ENCODE results near the gene MAGEA8.

The MAGEA8 gene

DNA sequence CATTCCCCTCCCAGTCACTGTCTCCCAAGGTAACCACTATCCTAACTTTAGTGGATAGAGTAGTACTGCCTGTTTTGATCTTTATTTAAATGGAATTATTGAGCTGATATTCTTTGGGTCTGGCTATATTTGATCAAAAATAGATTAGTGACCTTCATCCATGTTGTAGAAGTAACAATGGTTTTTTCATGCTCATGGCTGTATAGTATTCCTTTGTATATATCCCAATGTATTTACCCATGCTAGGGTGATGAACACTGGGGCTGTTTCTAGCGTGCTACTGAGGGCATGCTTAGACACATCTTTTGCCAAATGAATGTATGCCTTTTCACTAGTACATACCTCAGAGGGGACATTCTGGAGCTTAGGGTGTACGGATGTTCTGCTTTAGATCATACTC lies 10.1 kb upstream of the MAGEA8 start:
- Histone ChIP-seq H4K8ac (ENCODE audit: low read depth, low read length) (no peak overlapping the region), H2BK120ac (ENCODE audit: low read depth, low read length) (no peak overlapping the region), H3K9me3 (replicated peaks in 1 of 2; ENCODE audit: control insufficient read depth in 2 of 2, insufficient read depth in 1 of 2, low read depth in 1 of 2, low read length in 2 of 2) (no peaks in the 10 kb centered on the region), H3K36me3 (replicated peaks in 1 of 2; ENCODE audit: control insufficient read depth in 2 of 2, insufficient read depth in 2 of 2, low read length in 2 of 2) (no peaks in the 10 kb centered on the region), H2BK15ac (ENCODE audit: low read length) (no peak overlapping the region), H3K18ac (ENCODE audit: low read length) (no peak overlapping the region), H4K91ac (ENCODE audit: low read depth, low read length, poor library complexity) (no peak overlapping the region), H2AFZ (ENCODE audit: low read length) (no peak overlapping the region), H3K27ac (replicated peaks; ENCODE audit: low read length) (no peak overlapping the region), H2BK5ac (ENCODE audit: low read length) (no peak overlapping the region), H3K4ac (ENCODE audit: low read length) (no peak overlapping the region), H3K9ac (ENCODE audit: low read depth, low read length, poor library complexity) (no peak overlapping the region), H3K4me3 (ENCODE audit: low read length in 2 of 2) (no peak overlapping the region), H3K14ac (ENCODE audit: low read length) (no peak overlapping the region), H3K23ac (ENCODE audit: low read depth, low read length, poor library complexity) (no peak overlapping the region), H3K4me2 (ENCODE audit: insufficient read depth, low read length, poor library complexity, severe bottlenecking) (no peak overlapping the region), H3K79me1 (ENCODE audit: low read depth, low read length) (no peaks in the 10 kb centered on the region), H3K4me1 (ENCODE audit: control insufficient read depth in 2 of 2, insufficient read depth in 1 of 2, low read depth in 1 of 2, low read length in 2 of 2) (no peaks in the 10 kb centered on the region), H2BK12ac (ENCODE audit: low read length) (no peak overlapping the region), H2AK5ac (ENCODE audit: low read depth, low read length) (no peak overlapping the region), H3K27me3 (ENCODE audit: control insufficient read depth in 3 of 3, insufficient read depth in 3 of 3, low read depth in 1 of 3, low read length in 3 of 3) (no peaks in the 10 kb centered on the region)
- DNase-seq (ENCODE audit: low spot score), result no peak
- WGBS, 2 donors (ENCODE audit: extremely low coverage in 2 of 2, insufficient read length in 2 of 2, insufficient replicate concordance in 1 of 2), result no CpG with 5 or more reads among the region's 2 CpGs

- H3K23ac ChIP-seq (ENCODE audit: low read depth, low read length, poor library complexity), result no peak overlapping the region
- no peaks in the 10 kb centered on the region for H3K36me3 ChIP-seq (replicated peaks in 1 of 2; ENCODE audit: control insufficient read depth in 2 of 2, insufficient read depth in 2 of 2, low read length in 2 of 2)
- no peak overlapping the region for H4K8ac ChIP-seq (ENCODE audit: low read depth, low read length)
- no peak overlapping the region for H3K4me2 ChIP-seq (ENCODE audit: insufficient read depth, low read length, poor library complexity, severe bottlenecking)
- DNase-seq (ENCODE audit: low spot score), result no peak
- no peak overlapping the region for H4K91ac ChIP-seq (ENCODE audit: low read depth, low read length, poor library complexity)
- H2BK12ac ChIP-seq (ENCODE audit: low read length), result no peak overlapping the region
- H2BK15ac ChIP-seq (ENCODE audit: low read length), result no peak overlapping the region
- no peak overlapping the region for H3K9ac ChIP-seq (ENCODE audit: low read depth, low read length, poor library complexity)
- no peak overlapping the region for H2BK5ac ChIP-seq (ENCODE audit: low read length)
- no peak overlapping the region for H2AK5ac ChIP-seq (ENCODE audit: low read depth, low read length)
- H3K4ac ChIP-seq (ENCODE audit: low read length), result no peak overlapping the region
- H3K79me1 ChIP-seq (ENCODE audit: low read depth, low read length), result no peaks in the 10 kb centered on the region
- H3K27me3 ChIP-seq (ENCODE audit: control insufficient read depth in 3 of 3, insufficient read depth in 3 of 3, low read depth in 1 of 3, low read length in 3 of 3), result no peaks in the 10 kb centered on the region
- H3K4me1 ChIP-seq (ENCODE audit: control insufficient read depth in 2 of 2, insufficient read depth in 1 of 2, low read depth in 1 of 2, low read length in 2 of 2), result no peaks in the 10 kb centered on the region
- H3K18ac ChIP-seq (ENCODE audit: low read length), result no peak overlapping the region
- no peak overlapping the region for H3K27ac ChIP-seq (replicated peaks; ENCODE audit: low read length)
- WGBS, 2 donors (ENCODE audit: extremely low coverage in 2 of 2, insufficient read length in 2 of 2, insufficient replicate concordance in 1 of 2), result no CpG with 5 or more reads among the region's 2 CpGs
- H3K9me3 ChIP-seq (replicated peaks in 1 of 2; ENCODE audit: control insufficient read depth in 2 of 2, insufficient read depth in 1 of 2, low read depth in 1 of 2, low read length in 2 of 2), result no peaks in the 10 kb centered on the region
- no peak overlapping the region for H3K14ac ChIP-seq (ENCODE audit: low read length)
- no peak overlapping the region for H3K4me3 ChIP-seq (ENCODE audit: low read length in 2 of 2)
- no peak overlapping the region for H2AFZ ChIP-seq (ENCODE audit: low read length)
- H2BK120ac ChIP-seq (ENCODE audit: low read depth, low read length), result no peak overlapping the region
Measured at GRCh38 chrX:149871433-149871832, 9.6 kb upstream of the MAGEA8 start.

GRCh38 chrX:149871940-149872339 lies 9.0 kb upstream of the MAGEA8 start:
- H2BK12ac ChIP-seq (ENCODE audit: low read length), result no peak overlapping the region
- WGBS, 2 donors (ENCODE audit: extremely low coverage in 2 of 2, insufficient read length in 2 of 2, insufficient replicate concordance in 1 of 2), result no CpG with 5 or more reads among the region's 3 CpGs
- no peaks in the 10 kb centered on the region for H3K9me3 ChIP-seq (replicated peaks in 1 of 2; ENCODE audit: control insufficient read depth in 2 of 2, insufficient read depth in 1 of 2, low read depth in 1 of 2, low read length in 2 of 2)
- H2AFZ ChIP-seq (ENCODE audit: low read length), result no peak overlapping the region
- H3K4ac ChIP-seq (ENCODE audit: low read length), result no peak overlapping the region
- no peak for DNase-seq (ENCODE audit: low spot score)
- H3K4me2 ChIP-seq (ENCODE audit: insufficient read depth, low read length, poor library complexity, severe bottlenecking), result no peak overlapping the region
- H3K27ac ChIP-seq (replicated peaks; ENCODE audit: low read length), result no peak overlapping the region
- H3K9ac ChIP-seq (ENCODE audit: low read depth, low read length, poor library complexity), result no peak overlapping the region
- H3K4me3 ChIP-seq (ENCODE audit: low read length in 2 of 2), result no peak overlapping the region
- no peak overlapping the region for H4K91ac ChIP-seq (ENCODE audit: low read depth, low read length, poor library complexity)
- H3K79me1 ChIP-seq (ENCODE audit: low read depth, low read length), result no peaks in the 10 kb centered on the region
- H3K18ac ChIP-seq (ENCODE audit: low read length), result no peak overlapping the region
- no peak overlapping the region for H2BK5ac ChIP-seq (ENCODE audit: low read length)
- H3K27me3 ChIP-seq (ENCODE audit: control insufficient read depth in 3 of 3, insufficient read depth in 3 of 3, low read depth in 1 of 3, low read length in 3 of 3), result no peaks in the 10 kb centered on the region
- H3K14ac ChIP-seq (ENCODE audit: low read length), result no peak overlapping the region
- H2BK15ac ChIP-seq (ENCODE audit: low read length), result no peak overlapping the region
- no peak overlapping the region for H4K8ac ChIP-seq (ENCODE audit: low read depth, low read length)
- no peak overlapping the region for H2BK120ac ChIP-seq (ENCODE audit: low read depth, low read length)
- H3K36me3 ChIP-seq (replicated peaks in 1 of 2; ENCODE audit: control insufficient read depth in 2 of 2, insufficient read depth in 2 of 2, low read length in 2 of 2), result no peaks in the 10 kb centered on the region
- no peaks in the 10 kb centered on the region for H3K4me1 ChIP-seq (ENCODE audit: control insufficient read depth in 2 of 2, insufficient read depth in 1 of 2, low read depth in 1 of 2, low read length in 2 of 2)
- H3K23ac ChIP-seq (ENCODE audit: low read depth, low read length, poor library complexity), result no peak overlapping the region
- no peak overlapping the region for H2AK5ac ChIP-seq (ENCODE audit: low read depth, low read length)

GRCh38 chrX:149877157-149877556 lies 3.8 kb upstream of the MAGEA8 start:
- no peak overlapping the region for H3K4me3 ChIP-seq (ENCODE audit: low read length in 2 of 2)
- no peak overlapping the region for H3K14ac ChIP-seq (ENCODE audit: low read length)
- no peak overlapping the region for H3K9ac ChIP-seq (ENCODE audit: low read depth, low read length, poor library complexity)
- H3K4me1 ChIP-seq (ENCODE audit: control insufficient read depth in 2 of 2, insufficient read depth in 1 of 2, low read depth in 1 of 2, low read length in 2 of 2), result no peaks in the 10 kb centered on the region
- no peak overlapping the region for H3K18ac ChIP-seq (ENCODE audit: low read length)
- no peaks in the 10 kb centered on the region for H3K79me1 ChIP-seq (ENCODE audit: low read depth, low read length)
- WGBS, 2 donors (ENCODE audit: extremely low coverage in 2 of 2, insufficient read length in 2 of 2, insufficient replicate concordance in 1 of 2), result no CpG with 5 or more reads among the region's 1 CpG
- no peak overlapping the region for H2BK12ac ChIP-seq (ENCODE audit: low read length)
- H2BK120ac ChIP-seq (ENCODE audit: low read depth, low read length), result no peak overlapping the region
- no peak overlapping the region for H2AFZ ChIP-seq (ENCODE audit: low read length)
- no peak overlapping the region for H4K91ac ChIP-seq (ENCODE audit: low read depth, low read length, poor library complexity)
- H4K8ac ChIP-seq (ENCODE audit: low read depth, low read length), result no peak overlapping the region
- H3K27me3 ChIP-seq (ENCODE audit: control insufficient read depth in 3 of 3, insufficient read depth in 3 of 3, low read depth in 1 of 3, low read length in 3 of 3), result no peaks in the 10 kb centered on the region
- H3K23ac ChIP-seq (ENCODE audit: low read depth, low read length, poor library complexity), result no peak overlapping the region
- H3K4ac ChIP-seq (ENCODE audit: low read length), result no peak overlapping the region
- no peak overlapping the region for H2BK15ac ChIP-seq (ENCODE audit: low read length)
- no peaks in the 10 kb centered on the region for H3K36me3 ChIP-seq (replicated peaks in 1 of 2; ENCODE audit: control insufficient read depth in 2 of 2, insufficient read depth in 2 of 2, low read length in 2 of 2)
- DNase-seq (ENCODE audit: low spot score), result no peak
- H3K9me3 ChIP-seq (replicated peaks in 1 of 2; ENCODE audit: control insufficient read depth in 2 of 2, insufficient read depth in 1 of 2, low read depth in 1 of 2, low read length in 2 of 2), result no peaks in the 10 kb centered on the region
- no peak overlapping the region for H2BK5ac ChIP-seq (ENCODE audit: low read length)
- H2AK5ac ChIP-seq (ENCODE audit: low read depth, low read length), result no peak overlapping the region
- no peak overlapping the region for H3K4me2 ChIP-seq (ENCODE audit: insufficient read depth, low read length, poor library complexity, severe bottlenecking)
- no peak overlapping the region for H3K27ac ChIP-seq (replicated peaks; ENCODE audit: low read length)
